Fibroblast of villous mesenchyme (primary cell): Measurements from ENCODE around the gene HOXB9. TPM values are rescaled to one million over a fixed set of nuclear protein-coding genes. Genes with fewer than 3 reads are reported as not detected.

Source experiments
- small RNA-seq: library from RNA; depleted of rRNA; stranded (forward); fragments of <200 nt; gene quantifications from one replicate; pipeline ENCODE3, GENCODE V24; 2012
- total RNA-seq: library from RNA; depleted of rRNA; stranded (reverse); fragments of >200 nt; gene quantifications from 2 replicates; pipeline ENCODE4 v1.2.3, GENCODE V29; 2012

HOXB9 gene
- total RNA-seq, 1 donor, result not detected

Small RNA genes within 50 kb of the gene (small RNA-seq; reads per million reads assigned to genes)
- 5.6 reads per million, percentile 83 among the genes with 10 or more reads in this experiment for gene MIR196A1

Other genes starting within 250 kb of the HOXB9 start
- gene SKAP1, start 196.1 kb downstream of the HOXB9 start, total RNA-seq, result not detected in 2 replicates
- not detected in 2 replicates for gene HOXB1, start 95.3 kb downstream of the HOXB9 start, total RNA-seq
- gene HOXB2, start 81.2 kb downstream of the HOXB9 start, total RNA-seq, result 4.3 and 4.5 TPM in 2 replicates
- 1.7 and 1.9 TPM in 2 replicates for gene HOXB4, start 48.0 kb downstream of the HOXB9 start, total RNA-seq
- gene HOXB3, start 36.1 kb downstream of the HOXB9 start, total RNA-seq, result 4.3 and 7.1 TPM in 2 replicates
- 0.32 and 0.43 TPM in 2 replicates for gene HOXB5, start 32.6 kb downstream of the HOXB9 start, total RNA-seq
- 1.3 and 1.6 TPM in 2 replicates for gene HOXB6, start 21.4 kb downstream of the HOXB9 start, total RNA-seq
- 1.7 and 2.6 TPM in 2 replicates for gene HOXB7, start 15.3 kb downstream of the HOXB9 start, total RNA-seq
- not detected in 2 replicates for gene HOXB8, start 11.1 kb downstream of the HOXB9 start, total RNA-seq
- gene PRAC1, start 96.2 kb upstream of the HOXB9 start, total RNA-seq, result not detected in 2 replicates
- gene PRAC2, start 96.8 kb upstream of the HOXB9 start, total RNA-seq, result not detected in 2 replicates
- under 0.01 and 0.32 TPM in 2 replicates for gene HOXB13, start 102.4 kb upstream of the HOXB9 start, total RNA-seq
- under 0.01 TPM in 2 replicates for gene TTLL6, start 190.9 kb upstream of the HOXB9 start, total RNA-seq
- gene CALCOCO2, start 204.7 kb upstream of the HOXB9 start, total RNA-seq, result 93.7 and 98.9 TPM in 2 replicates